Spleen (tissue), 7 donors: ENCODE data around the gene NSG1.

ENCODE experiments used
- POLR2A ChIP-seq, 3 donors: fragments of 450-650 bp; IDR thresholded peaks; one replicate each; pipeline ENCODE4 v1.5.1; 2017; ENCODE audit warnings: antibody characterized with exemption in 3 of 3, mild to moderate bottlenecking in 1 of 3
- POLR2AphosphoS5 ChIP-seq, 3 donors: sonication (generic); formaldehyde crosslinking; IDR thresholded peaks; one replicate each; pipeline ENCODE4 v1.5.1; 2017; ENCODE audit warnings: antibody characterized with exemption in 3 of 3
- TF ChIP-seq, protein P1 (sequence below), 11 experiments: fragments of 200-600 bp in 7 of 11; fragments of 450-650 bp in 4 of 11; sonication (generic) in 4 of 11; IDR thresholded peaks in 8 of 11; conservative IDR thresholded peaks in 3 of 11; 1 replicate in 7 of 11; 2 replicates in 4 of 11; pipeline versions ENCODE4 v1.4.0 to v1.8.0; 2016 to 2021; ENCODE audit warnings: antibody characterized with exemption in 11 of 11, inconsistent platforms in 4 of 11, mild to moderate bottlenecking in 1 of 11
- donor health status: DM: no; HTN: no; CAD: no; lungs with moderate emphysema.
- donor health status: DM: no; HTN: no; CAD: no.
- donor health status: DM: no; HTN: no; CAD: no.

DNA sequence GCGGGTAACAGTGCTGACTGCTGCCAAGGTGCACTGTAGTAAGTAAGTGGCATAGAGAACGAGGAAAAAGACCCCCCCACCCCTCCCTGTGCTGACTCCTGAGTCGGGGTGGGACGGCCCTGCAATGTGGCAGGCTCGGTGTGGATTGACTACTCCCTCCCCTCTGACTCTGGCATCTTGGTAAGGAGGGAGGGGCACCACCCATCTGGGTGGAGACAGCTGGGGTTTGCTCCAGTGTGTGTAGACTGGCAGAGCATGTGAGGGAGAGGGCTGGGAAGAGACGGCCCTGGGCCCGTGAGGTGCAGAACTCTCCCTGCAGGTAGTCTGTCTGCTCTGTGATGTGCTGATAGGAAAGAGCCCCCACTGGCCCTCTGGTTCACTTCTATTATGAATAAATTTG, 31.0 kb downstream of the NSG1 start:
- TF ChIP-seq POLR2A (IDR thresholded peaks at IDR 0.05) (no peak), POLR2AphosphoS5 (IDR thresholded peaks at IDR 0.05) (no peak)
- TF ChIP-seq, protein P1, sequence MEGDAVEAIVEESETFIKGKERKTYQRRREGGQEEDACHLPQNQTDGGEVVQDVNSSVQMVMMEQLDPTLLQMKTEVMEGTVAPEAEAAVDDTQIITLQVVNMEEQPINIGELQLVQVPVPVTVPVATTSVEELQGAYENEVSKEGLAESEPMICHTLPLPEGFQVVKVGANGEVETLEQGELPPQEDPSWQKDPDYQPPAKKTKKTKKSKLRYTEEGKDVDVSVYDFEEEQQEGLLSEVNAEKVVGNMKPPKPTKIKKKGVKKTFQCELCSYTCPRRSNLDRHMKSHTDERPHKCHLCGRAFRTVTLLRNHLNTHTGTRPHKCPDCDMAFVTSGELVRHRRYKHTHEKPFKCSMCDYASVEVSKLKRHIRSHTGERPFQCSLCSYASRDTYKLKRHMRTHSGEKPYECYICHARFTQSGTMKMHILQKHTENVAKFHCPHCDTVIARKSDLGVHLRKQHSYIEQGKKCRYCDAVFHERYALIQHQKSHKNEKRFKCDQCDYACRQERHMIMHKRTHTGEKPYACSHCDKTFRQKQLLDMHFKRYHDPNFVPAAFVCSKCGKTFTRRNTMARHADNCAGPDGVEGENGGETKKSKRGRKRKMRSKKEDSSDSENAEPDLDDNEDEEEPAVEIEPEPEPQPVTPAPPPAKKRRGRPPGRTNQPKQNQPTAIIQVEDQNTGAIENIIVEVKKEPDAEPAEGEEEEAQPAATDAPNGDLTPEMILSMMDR (IDR thresholded peaks at IDR 0.05 in 8 of 11, conservative IDR thresholded peaks at IDR 0.05 in 3 of 11), result no peak
